Uterus (tissue), 2 donors: ENCODE results near the gene FAM53B.

Experiments used
- POLR2A ChIP-seq, 2 donors: fragments of 450-650 bp; IDR thresholded peaks; one replicate each; pipeline ENCODE4 v1.6.1; 2016; ENCODE audit warnings: antibody characterized with exemption in 2 of 2, mild to moderate bottlenecking in 1 of 2, moderate library complexity in 1 of 2
- TF ChIP-seq, protein P1 (sequence below), 4 experiments: fragments of 200-600 bp in 2 of 4; fragments of 450-650 bp in 2 of 4; sonication (generic) in 2 of 4; IDR thresholded peaks; one replicate each; pipeline ENCODE4 v1.5.1; 2016 to 2019; ENCODE audit warnings: antibody characterized with exemption in 4 of 4, mild to moderate bottlenecking in 2 of 4, moderate library complexity in 1 of 4

DNA sequence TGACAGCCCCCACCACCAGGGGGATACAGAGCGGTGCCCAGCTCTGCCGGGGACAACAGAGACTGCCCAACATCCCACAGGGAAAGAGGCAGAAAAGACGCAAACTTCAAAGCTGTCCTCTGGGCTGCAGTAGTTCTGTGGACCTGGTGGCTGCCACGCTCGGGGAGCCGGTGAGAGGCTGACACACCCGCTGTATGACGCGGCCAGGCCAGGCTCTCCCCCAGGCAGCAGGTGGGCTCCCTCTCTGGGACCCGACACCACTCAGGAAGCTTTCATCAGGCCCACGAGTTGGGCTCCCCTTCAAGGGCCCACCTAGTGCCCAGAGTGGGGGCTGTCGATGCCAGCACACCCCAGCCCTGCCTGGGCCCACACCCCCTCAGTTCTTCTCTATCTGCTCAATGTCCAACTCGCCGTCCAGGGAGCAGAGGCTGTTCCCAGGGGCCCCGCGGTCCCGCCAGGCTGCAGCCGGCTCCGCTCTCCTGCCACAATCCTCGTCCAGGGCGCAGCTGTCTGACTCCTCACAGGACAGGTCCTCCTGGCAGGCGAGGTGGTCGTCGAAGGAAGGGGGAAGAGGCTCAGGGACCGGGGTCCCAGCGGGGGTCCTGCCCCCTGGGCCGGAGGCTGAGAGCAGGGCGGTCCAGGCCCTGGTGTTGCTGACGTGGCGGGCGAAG, 121.2 kb downstream of the FAM53B start:
- TF ChIP-seq, protein P1, sequence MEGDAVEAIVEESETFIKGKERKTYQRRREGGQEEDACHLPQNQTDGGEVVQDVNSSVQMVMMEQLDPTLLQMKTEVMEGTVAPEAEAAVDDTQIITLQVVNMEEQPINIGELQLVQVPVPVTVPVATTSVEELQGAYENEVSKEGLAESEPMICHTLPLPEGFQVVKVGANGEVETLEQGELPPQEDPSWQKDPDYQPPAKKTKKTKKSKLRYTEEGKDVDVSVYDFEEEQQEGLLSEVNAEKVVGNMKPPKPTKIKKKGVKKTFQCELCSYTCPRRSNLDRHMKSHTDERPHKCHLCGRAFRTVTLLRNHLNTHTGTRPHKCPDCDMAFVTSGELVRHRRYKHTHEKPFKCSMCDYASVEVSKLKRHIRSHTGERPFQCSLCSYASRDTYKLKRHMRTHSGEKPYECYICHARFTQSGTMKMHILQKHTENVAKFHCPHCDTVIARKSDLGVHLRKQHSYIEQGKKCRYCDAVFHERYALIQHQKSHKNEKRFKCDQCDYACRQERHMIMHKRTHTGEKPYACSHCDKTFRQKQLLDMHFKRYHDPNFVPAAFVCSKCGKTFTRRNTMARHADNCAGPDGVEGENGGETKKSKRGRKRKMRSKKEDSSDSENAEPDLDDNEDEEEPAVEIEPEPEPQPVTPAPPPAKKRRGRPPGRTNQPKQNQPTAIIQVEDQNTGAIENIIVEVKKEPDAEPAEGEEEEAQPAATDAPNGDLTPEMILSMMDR (IDR thresholded peaks at IDR 0.05), result no peak
- no peak for TF ChIP-seq POLR2A (IDR thresholded peaks at IDR 0.05)
